ENCODE data around the gene TSPAN9.

The TSPAN9 gene

DNA sequence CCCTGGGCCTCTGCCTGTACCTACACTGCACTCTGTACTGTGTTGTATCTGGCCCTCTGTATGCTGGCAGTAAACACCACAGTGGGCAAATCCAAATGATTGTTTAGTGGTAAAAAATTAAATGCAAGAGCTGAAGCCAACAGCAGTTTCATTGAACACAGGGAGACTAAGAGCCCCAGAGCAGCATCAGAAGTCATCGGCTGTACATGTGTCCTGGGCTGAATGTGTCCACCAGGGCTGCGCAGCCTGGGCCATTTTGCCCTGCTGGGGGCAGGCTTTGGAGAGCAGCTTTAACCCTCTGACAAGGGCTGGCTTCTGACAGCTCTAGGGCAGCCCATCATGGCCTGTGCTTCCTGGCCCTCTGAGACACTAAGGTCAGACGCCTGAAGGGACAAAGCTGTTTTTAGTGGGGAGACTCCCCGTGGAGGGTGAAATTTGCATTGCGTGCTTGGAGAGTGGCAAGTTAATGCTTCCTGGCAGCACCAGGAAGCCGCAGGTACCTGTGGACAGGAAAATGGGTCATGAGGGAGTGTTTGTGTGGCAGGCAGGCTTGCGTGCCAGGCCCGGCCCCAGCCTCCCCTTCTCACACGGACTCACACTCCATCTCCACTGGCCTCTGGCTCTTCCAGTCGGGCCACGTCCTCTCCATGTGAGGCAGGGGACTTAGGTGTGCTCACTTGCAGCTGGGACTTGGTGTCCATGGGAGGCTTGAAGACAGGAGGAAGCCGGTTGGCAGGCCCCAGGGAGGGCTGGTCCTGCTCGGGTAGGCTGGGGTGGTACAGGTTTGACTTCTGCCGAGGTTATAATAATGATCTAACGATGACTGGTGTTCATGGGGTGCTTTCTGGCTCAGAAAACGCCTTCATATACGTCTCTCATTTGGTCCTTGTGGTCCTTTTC is 150.1 kb downstream of the TSPAN9 start:
- H3K4me3 ChIP-seq (ENCODE audit: low read depth, low read length) = no peak overlapping the region
- DNase-seq (ENCODE audit: low read depth) = no peak
- TF ChIP-seq, protein P1, sequence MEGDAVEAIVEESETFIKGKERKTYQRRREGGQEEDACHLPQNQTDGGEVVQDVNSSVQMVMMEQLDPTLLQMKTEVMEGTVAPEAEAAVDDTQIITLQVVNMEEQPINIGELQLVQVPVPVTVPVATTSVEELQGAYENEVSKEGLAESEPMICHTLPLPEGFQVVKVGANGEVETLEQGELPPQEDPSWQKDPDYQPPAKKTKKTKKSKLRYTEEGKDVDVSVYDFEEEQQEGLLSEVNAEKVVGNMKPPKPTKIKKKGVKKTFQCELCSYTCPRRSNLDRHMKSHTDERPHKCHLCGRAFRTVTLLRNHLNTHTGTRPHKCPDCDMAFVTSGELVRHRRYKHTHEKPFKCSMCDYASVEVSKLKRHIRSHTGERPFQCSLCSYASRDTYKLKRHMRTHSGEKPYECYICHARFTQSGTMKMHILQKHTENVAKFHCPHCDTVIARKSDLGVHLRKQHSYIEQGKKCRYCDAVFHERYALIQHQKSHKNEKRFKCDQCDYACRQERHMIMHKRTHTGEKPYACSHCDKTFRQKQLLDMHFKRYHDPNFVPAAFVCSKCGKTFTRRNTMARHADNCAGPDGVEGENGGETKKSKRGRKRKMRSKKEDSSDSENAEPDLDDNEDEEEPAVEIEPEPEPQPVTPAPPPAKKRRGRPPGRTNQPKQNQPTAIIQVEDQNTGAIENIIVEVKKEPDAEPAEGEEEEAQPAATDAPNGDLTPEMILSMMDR (conservative IDR thresholded peaks at IDR 0.05; ENCODE audit: low read depth, low read length) = peak; percentile 9

DNA sequence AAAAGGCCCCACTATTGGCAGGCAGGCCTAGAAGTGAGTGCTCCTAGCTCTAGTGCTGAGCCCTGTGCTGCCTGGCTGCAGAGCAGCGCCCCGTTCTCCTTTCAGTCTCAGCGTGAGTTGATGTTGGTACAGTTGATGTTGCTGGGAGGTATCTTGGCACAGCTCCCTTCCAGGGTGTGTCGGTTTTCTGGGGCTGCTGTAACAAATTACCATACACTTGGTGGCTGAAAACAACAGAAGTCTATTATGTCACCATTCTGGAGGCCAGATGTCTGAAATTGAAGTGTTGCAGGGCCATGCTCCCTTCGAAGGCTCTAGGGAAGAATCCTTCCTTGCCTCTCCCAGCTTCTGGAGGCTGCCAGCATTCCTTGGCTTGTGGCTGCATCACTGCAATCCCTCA is 151.4 kb downstream of the TSPAN9 start:
- TF ChIP-seq, protein P1 (conservative IDR thresholded peaks at IDR 0.05; ENCODE audit: low read depth, low read length) = no peak
- no peak for DNase-seq (ENCODE audit: low read depth)

DNA sequence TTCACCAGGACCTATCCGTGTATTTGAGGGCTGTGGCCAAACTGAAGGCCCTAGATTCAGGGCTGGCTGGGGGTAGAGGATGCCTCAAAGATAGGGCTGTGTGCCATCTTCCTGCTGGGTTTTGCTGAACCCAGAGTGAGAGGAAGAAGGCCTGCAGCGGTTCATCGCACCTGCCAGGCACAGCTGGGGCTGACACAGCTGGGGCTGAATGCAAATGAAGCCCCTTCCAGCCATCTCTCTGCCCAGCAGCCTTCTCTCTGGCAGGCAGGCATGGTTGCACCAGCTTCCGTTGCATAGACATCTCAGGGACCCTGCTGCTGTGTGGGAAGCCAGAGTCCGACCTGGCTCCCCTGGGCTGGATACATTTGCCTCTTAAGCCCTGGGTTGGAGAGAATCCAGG is 152.4 kb downstream of the TSPAN9 start:
- TF ChIP-seq, protein P1 (conservative IDR thresholded peaks at IDR 0.05; ENCODE audit: low read depth, low read length) = no peak

More for the DNA sequence above, 151.4 kb downstream of the TSPAN9 start:
- H3K4me3 ChIP-seq (ENCODE audit: low read depth, low read length) = no peak overlapping the region

DNA sequence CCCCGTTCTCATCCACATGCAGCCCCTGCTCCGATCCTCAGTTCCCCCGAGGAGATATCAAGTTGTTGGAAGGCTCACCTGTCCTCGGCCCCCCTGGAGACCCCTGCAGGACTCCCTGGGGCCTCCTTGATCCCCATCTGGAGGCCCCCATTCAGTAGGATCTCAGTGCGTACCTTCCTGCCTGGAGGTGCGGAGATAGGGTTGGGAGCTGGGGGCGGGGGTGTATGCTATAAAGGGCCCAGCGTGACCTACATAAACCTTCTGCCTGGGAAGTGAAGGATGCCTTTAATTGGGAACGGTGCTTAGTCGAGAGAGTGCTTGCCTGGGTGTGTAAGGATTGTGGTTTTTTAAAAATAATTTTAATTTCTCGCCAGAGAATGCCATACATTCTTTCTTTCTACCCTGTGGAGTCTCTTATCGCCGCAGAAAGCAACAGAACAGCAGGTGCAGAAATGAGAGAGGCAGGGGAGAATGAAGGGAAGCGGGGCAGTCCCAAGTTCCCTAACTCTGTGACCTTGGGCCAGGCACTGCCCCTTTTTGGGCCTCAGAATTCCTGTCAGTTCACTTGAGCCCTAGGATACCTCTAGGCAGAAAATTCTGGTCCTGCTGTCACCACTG is 153.7 kb downstream of the TSPAN9 start:
- TF ChIP-seq, protein P1 (conservative IDR thresholded peaks at IDR 0.05; ENCODE audit: low read depth, low read length) = no peak
- H3K4me3 ChIP-seq (ENCODE audit: low read depth, low read length) = no peak overlapping the region
- DNase-seq (ENCODE audit: low read depth) = peak; percentile 54

More for the DNA sequence above, 152.4 kb downstream of the TSPAN9 start:
- DNase-seq (ENCODE audit: low read depth) = no peak
- no peak overlapping the region for H3K4me3 ChIP-seq (ENCODE audit: low read depth, low read length)

DNA sequence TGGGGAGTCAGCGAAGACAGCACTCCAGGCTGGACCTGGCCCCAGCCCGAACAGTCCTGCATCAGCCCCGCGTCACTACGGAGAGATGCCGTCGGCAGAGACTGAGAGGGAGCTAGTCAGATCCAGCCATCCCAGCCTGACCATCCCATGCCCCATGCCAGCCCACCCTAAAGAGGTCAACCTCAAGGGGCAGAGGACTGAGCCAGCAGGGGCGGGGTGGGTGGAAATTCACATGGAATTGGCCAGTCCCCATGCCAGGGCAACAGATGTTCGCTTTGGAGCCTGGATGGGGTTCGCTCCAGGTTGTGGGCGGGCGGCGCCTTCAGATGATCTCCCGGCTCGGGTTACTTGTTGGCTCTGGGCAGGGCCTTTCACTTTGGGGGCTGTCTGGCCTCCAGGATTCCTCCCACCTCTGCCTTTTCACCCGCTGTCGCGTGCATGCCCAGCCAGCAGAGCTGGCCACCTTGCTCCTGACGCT is 154.3 kb downstream of the TSPAN9 start:
- no peak for DNase-seq (ENCODE audit: low read depth)
- H3K4me3 ChIP-seq (ENCODE audit: low read depth, low read length) = no peak overlapping the region
- TF ChIP-seq, protein P1 (conservative IDR thresholded peaks at IDR 0.05; ENCODE audit: low read depth, low read length) = no peak

DNA sequence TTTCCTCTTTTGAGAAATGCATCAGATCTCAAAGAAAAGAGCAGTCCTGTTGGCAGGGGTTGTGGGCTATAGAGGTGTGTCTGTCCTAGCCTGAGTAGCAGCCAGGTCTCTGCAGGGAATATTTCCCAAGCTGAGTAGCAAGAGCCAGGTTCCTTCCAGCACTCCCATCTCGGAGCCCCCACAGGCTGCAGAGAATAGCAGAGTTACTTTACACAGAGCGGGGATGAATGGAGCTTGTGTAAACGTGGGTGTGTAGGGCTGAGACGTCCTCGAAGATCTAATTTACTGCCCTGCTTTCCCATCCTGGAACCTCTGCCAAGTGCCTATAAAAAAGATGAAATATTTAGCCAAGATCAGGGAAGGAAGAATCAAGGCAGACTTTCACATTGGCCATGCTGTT is 156.6 kb downstream of the TSPAN9 start:
- TF ChIP-seq, protein P1 (conservative IDR thresholded peaks at IDR 0.05; ENCODE audit: low read depth, low read length) = no peak
- H3K4me3 ChIP-seq (ENCODE audit: low read depth, low read length) = no peak overlapping the region
- DNase-seq (ENCODE audit: low read depth) = no peak
